ENCODE data around the gene WRAP53.

Gene WRAP53

DNA sequence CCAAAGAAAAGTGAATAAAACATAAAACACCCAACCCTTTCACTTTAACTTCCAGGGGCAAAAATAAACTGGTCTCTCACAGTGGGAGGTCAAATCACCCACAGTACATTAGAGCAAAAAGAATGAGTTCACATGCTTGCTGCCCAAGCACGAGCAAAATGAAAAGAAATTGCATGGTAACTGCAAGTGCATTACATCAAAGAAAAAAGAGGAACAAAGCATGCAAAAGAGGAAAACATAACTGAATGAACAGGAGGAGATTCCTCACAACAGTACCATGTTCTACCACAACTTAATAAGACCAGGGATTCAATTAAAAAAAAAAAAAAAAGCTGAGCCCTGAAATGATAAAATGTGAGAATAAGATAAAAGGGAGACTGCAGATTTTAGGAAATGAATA, 41.5 kb downstream of the WRAP53 start:
- TF ChIP-seq, protein P1, sequence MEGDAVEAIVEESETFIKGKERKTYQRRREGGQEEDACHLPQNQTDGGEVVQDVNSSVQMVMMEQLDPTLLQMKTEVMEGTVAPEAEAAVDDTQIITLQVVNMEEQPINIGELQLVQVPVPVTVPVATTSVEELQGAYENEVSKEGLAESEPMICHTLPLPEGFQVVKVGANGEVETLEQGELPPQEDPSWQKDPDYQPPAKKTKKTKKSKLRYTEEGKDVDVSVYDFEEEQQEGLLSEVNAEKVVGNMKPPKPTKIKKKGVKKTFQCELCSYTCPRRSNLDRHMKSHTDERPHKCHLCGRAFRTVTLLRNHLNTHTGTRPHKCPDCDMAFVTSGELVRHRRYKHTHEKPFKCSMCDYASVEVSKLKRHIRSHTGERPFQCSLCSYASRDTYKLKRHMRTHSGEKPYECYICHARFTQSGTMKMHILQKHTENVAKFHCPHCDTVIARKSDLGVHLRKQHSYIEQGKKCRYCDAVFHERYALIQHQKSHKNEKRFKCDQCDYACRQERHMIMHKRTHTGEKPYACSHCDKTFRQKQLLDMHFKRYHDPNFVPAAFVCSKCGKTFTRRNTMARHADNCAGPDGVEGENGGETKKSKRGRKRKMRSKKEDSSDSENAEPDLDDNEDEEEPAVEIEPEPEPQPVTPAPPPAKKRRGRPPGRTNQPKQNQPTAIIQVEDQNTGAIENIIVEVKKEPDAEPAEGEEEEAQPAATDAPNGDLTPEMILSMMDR (IDR thresholded peaks at IDR 0.05), result no peak

DNA sequence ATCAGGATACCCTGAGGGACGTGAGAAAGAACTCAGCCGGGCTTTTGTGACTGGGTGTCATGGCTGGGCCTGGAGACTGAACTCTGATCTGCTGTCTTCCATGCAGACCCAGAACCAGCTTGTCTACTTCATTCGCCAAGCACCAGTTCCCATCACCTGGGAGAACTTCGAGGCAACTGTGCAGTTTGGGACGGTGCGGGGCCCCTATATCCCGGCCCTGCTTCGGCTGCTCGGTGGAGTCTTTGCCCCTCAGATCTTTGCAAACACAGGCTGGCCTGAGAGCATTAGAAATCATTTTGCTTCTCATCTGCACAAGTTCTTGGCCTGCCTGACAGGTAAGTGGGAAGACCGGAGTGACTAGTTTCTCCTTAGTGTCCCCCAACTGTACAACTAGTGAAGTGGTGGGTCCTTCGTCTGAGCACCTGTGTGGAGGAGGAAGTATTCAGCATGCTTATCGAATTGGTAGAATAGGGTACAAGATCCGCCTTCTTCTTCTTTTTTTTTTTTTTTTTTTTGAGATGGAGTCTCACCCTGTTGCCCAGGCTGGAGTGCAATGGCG, 44.8 kb downstream of the WRAP53 start:
- TF ChIP-seq, protein P1 (IDR thresholded peaks at IDR 0.05), result no peak

DNA sequence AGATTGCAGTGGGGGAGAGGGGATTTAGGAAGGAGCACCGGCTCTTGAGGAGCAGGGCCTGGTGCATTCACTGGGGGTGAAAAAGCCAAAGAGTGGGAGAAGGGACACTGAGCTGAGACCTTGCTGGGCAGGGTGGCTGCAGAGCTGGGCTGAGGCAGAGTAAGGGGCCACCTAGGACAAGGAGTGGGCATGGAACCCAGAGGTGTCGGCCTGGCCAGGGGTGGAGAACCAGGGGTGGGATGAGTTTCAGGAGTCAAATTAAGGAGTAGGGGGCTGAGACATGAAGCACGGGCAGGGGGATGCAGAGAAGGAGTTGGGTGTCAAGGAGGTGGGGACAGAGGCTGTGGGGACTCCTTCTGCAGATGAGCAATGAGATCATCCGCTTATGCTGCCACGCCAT, 49.3 kb downstream of the WRAP53 start:
- TF ChIP-seq, protein P1 (IDR thresholded peaks at IDR 0.05), result no peak

DNA sequence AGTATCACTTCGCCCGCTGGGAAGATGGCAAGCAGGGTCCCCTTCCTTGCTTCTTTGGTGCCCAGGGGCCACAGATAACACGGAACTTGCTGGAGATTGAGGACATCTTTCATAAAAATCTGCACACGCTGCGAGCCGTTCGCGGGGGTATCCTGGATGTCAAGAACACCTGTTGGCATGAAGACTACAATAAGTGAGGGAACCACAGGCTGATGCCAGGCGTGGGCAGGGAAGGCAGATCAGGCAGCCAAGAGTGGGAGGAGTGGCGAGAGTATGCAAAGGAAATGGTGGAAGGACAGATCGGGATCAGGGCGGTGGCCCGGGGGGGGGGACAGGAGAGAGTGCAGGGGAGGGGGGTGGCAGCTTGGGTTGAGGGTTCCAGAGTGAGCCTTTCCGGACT, 51.5 kb downstream of the WRAP53 start:
- TF ChIP-seq, protein P1 (IDR thresholded peaks at IDR 0.05), result no peak

DNA sequence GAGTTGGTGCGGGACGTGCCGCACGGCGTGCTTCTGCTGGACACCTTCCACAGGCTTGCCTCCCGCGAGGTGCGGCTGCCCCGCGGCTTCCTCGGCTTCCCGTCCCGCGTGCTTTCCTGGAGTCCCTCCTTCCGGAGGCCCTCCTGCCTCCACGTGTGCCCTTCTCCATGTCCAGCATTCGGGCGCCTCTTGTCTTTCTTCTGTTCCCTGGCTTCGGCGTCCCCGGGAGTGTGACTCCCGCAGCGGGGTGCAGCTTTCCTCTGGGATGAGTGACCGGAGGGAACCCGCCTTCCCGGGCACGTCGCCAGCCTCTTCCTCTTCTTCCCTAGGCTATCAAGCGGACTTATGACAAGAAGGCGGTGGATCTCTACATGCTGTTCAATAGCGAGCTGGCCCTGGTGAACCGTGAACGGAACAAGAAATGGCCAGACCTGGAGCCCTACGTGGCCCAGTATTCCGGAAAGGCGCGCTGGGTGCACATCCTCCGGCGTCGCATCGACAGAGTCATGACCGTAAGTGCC, 52.3 kb downstream of the WRAP53 start:
- TF ChIP-seq, protein P1 (IDR thresholded peaks at IDR 0.05), result no peak

DNA sequence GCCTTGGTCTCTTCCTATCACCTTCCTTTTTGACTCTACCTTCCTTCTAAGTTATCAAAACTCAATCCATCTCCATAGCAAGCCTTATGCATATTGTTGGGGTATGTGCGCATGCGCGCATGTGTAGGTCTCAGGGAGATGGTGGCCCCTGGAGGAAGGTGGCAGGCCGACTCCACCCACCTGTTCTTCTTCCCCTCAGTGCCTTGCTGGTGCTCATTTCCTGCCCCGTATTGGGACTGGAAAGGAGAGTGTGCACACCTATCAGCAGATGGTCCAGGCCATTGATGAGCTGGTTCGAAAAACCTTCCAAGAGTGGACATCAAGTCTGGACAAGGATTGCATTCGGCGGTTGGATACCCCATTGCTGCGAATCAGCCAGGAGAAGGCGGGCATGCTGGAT, 54.5 kb downstream of the WRAP53 start:
- TF ChIP-seq, protein P1 (IDR thresholded peaks at IDR 0.05), result no peak

DNA sequence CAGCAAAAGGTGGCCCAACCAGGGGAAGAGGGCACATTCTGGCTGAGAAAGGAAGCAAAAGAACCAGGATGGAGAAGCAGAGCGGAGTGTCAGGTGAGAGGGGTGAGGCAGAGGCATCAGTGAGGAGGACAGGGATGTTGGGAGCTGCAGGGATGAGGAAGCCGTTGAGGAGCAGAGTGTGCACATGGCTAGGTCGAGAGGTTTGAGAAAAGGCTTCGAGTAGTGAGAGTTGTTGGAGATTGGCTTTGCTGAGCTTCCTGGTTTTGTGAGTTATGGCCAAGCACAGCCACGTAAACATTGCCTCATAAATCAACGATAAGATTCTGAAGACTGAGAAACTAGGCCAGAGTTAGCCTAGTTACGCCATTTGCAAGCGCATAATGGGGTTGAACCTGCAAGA, 56.1 kb downstream of the WRAP53 start:
- TF ChIP-seq, protein P1 (IDR thresholded peaks at IDR 0.05), result no peak

Data from LNCAP (cell line).